GM10847 (cell line): ENCODE data around the gene TRPM1.

Source experiments
- POLR2A ChIP-seq: IDR thresholded peaks from 2 replicates; pipeline ENCODE4 v1.6.1; 2011; ENCODE audit not compliant: insufficient read length; ENCODE audit errors: extremely low read depth

TRPM1 gene

DNA sequence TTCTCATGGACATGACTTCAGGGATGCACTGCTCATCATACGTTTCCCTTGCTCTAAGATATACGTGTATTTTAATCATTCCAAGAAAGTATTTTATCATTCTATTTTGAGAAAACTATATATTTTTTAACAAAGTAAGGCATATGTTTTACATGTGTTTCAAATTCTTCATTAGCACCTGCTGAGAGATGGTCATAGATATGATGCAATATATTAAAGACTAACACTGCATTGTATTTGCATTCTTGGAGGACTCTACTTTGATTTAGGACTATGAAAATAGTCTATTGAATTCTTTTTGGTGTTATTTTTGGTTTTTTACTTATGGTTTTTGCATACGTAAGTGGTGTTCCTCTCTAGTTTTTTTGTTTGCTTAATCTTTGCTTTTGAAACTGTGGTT, 55.9 kb downstream of the TRPM1 start:
- no peak for TF ChIP-seq POLR2A

DNA sequence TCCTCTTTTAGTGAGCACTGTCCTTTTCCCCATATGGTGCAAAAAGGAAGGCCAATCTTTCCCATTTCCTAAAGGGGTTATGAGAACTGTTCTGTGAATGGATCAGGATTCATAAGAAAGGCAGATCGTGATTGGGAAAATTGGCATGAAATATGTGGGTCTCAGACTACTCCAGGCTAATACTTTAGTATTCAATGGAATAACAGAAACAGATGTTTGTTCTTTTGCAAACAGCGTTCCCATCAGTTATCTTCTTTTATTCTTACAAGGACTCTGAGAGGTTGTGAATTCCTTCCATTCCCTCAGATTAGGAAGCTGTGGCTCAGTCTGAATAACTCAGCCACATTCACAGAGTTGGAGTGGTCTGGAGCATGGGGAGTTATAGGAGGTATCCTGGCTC, 58.8 kb downstream of the TRPM1 start:
- no peak for TF ChIP-seq POLR2A

DNA sequence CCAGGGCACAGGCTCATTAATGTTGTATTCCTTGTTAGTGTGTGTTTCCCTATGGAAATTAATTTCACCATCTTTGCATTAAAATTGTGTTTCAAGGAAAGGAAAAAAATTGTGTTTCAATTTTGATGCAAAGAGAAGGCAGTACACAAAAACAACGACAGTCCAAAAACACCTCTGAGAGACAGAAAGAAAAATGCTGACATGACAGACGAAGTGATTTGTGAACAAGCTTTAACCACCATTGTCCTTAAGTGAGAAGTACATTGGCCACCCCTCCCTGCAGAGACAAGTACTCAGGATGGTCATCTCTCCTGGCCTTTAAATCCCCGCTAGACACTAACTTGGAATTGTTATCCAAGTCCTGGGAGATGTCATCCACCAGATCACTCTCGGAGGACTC, 59.9 kb downstream of the TRPM1 start:
- no peak for TF ChIP-seq POLR2A

DNA sequence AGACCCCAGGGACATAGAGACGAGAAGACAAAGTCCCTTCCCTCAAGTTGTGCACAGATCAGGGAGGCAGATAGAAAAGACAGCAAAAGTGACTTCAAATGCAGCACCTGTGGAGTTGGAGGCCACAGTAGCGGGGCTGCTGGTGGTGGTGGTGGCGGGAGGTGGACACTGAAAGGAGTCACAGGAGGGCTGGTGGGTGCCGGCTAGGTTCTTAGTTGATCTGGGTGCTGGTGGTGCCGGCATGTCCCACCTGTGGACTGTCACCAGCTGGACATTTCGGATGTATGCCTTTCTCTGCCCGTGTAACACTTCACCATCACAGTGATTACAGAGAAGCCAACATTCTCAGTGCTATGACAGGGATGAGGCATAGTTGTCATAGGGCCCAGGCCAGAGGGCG, 60.9 kb downstream of the TRPM1 start:
- no peak for TF ChIP-seq POLR2A

DNA sequence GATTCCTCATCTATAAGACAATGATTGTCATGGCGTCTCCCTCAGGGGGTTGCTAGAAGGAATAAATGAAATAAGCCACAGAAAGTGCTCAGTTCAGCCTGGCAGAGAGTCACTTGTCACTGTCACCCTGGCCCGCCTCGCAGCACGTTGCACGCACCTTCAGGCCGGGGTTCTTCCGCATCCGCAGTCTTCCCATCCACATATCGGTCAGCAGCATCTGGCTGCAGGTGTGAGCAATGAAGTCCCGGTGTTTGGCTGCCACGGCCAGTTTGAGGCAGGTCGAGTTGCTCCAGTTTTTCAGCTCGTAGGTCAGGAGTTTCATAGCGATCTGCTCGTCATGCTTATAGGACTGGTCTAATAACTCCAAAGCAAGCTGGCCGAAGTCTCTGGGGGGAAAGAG, 61.6 kb downstream of the TRPM1 start:
- TF ChIP-seq POLR2A = no peak

DNA sequence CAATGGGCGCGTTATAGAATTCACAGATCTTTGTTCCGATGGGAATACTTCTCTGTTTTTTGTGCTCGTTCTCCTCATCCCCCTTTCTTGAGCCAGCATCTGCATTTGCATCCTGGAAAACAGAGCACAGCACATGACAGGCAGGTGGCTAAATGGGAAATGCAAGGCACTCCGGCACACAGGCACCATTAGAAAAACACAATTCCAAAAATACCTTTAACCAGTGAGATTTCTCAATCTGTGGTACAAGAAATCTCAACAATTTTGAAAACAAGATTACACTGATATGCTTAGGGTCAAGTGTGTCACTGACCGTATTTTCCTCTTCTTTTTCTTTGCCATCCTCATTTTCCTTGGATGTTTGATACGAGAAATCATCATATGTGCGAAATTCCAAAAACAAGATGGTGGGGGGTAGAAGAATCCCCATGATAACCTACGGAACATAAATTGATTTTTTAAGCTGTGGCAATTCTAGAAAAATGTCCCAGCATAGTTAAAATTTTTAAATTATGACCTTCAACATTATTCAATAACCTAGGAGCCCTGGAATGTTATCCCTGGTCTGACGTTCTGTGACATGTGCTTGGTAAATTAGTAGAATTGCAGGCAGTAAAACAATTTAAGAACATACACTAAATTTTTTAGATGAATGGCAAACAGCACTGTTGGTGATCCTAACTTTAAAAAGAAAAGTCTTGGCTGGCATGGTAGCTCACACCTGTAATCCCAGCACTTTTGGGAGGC, 63.6 kb downstream of the TRPM1 start:
- no peak for TF ChIP-seq POLR2A

DNA sequence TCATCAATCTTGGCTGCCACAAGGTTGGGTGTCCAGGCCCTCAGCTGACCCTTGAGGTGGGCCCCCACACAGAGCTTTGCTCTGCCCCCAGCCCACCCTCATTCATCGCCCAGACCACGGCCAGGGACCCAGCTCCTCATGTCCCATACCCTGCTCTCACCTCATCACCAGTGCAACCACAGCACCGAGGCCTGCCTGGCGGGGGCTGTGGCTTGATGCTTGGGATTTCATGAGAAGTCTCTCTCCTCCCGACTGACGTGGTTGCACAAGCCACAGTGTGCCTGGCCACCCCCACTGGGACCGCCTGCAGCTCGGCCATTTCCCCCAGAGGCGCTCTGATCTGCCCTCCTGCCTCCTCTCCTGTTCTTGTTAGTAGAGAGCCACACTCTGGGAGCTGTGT, 64.7 kb downstream of the TRPM1 start:
- no peak for TF ChIP-seq POLR2A

DNA sequence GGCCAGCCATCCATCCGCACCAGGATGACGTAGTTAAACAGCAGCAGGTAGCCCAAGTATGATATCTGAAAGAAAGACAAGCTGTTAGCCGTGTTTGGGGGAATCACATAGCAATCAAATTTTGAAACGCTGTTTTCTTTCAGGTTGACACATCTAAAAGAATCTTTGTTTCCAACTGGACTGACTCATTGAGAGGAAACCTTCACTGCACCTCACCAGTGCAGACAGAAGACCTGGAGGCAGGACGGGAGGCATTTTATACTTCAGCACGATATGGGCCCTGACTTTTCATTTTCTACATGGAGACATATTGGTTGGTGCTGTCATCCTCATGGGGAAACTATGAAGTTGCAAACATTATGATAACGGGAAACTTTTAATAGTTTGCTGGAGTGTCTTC, 65.9 kb downstream of the TRPM1 start:
- TF ChIP-seq POLR2A = no peak

DNA sequence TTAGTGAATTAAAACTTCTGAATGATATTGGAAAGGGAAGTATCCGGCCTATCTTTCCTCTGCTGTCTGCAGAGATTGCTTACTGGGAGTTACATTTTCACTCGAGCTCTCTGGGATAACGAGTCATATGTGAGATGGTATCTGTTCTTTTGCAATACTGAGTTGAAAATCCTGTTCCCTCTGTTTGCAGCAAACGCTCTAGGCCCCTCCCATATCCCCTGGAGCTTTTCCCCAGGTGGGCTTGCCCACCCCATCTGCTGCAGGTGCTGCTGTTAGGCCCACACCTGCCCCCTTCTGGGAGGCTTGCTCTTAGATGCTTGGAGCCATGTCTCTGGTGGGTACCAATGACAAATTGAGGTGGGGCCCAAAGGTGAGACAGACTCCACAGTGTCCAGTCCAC, 67.4 kb downstream of the TRPM1 start:
- no peak for TF ChIP-seq POLR2A

DNA sequence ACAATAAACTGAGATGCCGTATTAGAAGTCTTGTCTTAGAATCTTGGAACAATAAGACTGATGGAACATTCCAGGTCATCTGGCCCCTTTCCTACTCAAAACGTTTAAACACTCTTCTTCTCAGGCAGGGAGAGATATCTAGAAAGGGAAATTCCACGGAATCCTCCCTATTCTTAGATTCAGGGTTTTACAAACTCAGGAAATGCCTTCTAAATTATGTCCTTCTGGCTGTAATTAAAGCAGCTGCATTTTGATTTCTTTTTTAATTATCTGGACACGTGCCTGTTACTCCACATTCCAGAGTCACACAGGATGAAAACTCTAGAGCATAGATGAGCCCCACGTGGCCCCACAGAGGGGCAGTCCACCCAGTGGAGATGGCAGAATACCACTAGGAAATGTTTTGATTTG, 68.6 kb downstream of the TRPM1 start:
- no peak for TF ChIP-seq POLR2A

DNA sequence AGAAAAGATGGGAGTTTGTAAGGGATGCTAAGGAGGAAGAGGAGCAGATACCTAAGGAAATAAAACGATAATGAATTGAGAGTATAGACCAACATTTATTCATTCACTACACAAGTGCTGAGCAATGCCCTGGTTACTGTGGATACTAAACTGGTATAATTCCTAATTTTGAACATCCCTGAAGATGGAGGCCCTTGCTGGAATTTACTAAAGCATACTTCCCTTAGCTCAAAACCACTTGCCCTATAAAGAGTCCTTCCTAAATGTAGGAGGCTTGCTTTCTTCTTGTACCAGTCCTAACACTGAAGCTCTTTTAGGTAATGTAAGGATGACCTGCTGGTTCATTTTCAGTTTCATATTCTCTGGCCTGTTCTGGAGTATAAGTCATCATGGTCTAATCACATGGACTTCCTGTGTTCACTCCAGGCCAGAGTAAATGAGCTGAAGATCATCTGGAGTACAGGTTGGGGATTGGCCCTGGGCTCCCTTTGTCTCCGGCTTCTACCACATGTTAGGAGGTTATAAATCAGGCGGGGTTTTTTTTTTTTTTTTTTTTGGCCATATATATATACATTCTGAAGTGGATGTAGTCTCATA, 70.0 kb downstream of the TRPM1 start:
- no peak for TF ChIP-seq POLR2A

DNA sequence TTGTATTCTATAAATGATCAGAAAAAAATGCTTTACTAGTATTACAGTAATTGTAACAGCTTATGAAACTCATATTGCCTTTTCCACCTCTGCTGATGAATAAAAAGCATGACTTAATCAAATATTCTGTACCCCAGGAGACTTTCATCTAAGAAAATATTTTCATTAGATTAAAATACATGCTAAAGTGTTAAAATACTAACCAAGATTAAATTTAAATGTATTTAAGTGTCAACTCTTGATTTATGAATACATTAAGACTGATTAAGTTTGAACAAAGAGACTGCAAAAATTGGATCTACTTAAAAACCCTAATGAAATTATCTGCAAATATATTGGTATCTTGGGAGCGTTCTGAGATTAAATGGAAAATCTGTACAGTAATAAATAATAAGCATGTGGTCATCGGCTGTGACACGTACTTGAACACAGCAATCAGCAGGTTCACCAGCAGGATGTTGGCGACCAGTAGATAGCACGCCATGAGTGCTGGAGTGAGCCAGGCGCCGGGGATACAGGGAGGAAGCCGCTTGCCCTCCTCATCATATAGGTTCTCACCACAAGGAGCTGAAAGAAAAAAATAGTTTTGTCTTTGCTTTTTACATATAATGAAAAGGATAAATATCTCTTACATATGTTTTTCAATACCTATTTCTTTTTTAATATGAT, 73.5 kb downstream of the TRPM1 start:
- TF ChIP-seq POLR2A = no peak

DNA sequence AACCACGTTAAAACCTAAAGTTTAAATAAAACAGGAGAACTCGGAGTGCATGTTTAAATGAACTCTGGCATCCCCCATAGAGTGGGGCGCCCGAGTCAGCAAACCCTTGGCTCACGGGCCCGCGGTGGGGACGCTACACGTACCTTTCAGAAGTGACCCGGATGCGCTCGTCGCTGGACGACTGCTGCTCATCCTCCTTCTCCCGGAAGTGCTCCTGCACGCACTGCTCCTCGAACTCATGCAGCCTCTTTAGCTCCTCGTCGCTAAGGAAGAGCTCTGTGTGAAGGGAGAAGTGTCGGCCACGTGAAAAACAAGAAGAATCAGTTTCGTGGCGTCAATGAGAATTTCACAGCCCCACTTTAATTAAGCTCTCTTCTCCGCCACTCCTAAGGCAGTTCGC, 75.5 kb downstream of the TRPM1 start:
- no peak for TF ChIP-seq POLR2A

DNA sequence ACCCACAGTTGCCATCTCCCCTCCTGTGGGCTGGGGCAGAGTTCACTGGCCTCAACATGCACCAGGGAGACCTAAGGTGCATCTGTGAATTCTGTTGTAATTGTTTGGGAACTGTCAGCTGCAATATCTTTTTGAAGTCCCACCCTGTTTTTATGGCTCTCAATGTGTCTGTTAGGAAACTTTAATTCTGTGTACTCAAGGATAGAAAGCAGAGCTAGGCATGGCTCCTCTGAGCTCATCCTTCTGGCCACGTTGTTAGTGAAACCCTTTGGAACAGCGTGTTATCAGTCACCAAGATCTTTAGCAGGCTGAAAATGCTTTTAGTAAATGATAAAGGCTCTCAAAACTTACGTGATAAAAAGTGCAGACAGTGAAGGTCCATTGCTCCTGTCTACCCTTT, 76.5 kb downstream of the TRPM1 start:
- TF ChIP-seq POLR2A = no peak

DNA sequence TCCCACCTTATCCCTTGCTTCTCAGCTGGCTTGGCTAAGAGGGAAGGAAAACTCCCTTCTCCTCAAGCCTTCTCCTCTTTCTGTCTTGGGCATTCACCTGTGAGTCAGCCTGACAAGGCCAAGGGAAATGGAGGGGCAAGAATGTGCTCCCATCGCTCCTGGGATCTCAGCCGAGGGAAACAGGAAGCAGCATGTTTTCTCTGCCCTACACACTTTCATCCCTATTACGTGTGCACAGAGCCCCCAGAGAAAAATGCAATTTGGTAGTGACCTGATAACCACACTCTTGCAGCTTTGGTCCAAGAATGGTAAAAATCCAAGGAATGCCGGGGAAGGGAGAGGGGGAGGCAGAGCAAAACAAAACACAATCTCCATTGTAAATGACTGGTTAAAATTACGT, 77.2 kb downstream of the TRPM1 start:
- TF ChIP-seq POLR2A = no peak

DNA sequence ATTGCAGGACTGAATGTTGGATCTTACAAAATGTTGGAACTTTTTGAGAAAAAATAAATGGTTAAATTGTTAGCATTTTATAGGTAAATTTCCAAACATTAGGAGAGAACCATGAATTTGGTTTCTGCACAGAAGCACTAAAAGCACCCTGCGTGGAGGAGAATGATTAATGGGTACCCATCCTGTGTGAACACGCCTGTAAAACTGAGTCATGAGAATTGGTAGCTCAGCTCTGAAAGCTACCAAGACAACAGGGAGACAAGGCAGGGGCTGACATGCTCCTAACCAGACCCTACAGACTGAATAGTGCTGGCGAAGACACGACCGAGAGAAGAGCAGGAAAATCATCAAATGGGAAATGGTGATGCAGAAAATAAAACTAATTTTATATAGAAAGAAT, 77.7 kb downstream of the TRPM1 start:
- TF ChIP-seq POLR2A = no peak
